ENCODE results near the gene MCM3AP. TPM values are rescaled to one million over a fixed set of nuclear protein-coding genes. Genes with fewer than 3 reads are reported as not detected.

The MCM3AP gene
- total RNA-seq (2012; rRNA removed) = 57.8 and 107 TPM in 2 replicates

- Histone ChIP-seq H3K9me3 (replicated peaks; ENCODE audit: low read length) (no peaks in the 10 kb centered on the region), H3K4me1 (ENCODE audit: control insufficient read depth, insufficient read depth, low read length) (peaks cover 19% of the 10 kb centered on the region), H3K36me3 (ENCODE audit: insufficient read depth, low read length) (peaks cover 24% of the 10 kb centered on the region), H3K9ac (ENCODE audit: low read depth, low read length) (peak within 1 kb of the TSS; percentile 97), H3K27me3 (ENCODE audit: control insufficient read depth, insufficient read depth, low read length) (no peaks in the 10 kb centered on the region), H3K4me3 (ENCODE audit: low read length) (peak within 1 kb of the TSS; percentile 93), H3K4me2 (ENCODE audit: low read length) (peak within 1 kb of the TSS; percentile 84)
Observed at GRCh38 chr21:46285206-46285661, at the start of gene MCM3AP. TSS of gene MCM3AP (minus strand) at chr21:46285611. CDS start at chr21:46285286, 325 bp downstream.

- Histone ChIP-seq H3K9ac (ENCODE audit: low read depth, low read length) (no peak overlapping the region), H3K4me2 (ENCODE audit: low read length) (no peak overlapping the region), H3K4me1 (ENCODE audit: control insufficient read depth, insufficient read depth, low read length) (peaks cover 11% of the 10 kb centered on the region), H3K27me3 (ENCODE audit: control insufficient read depth, insufficient read depth, low read length) (no peaks in the 10 kb centered on the region), H3K4me3 (ENCODE audit: low read length) (no peak overlapping the region), H3K36me3 (ENCODE audit: insufficient read depth, low read length) (peaks cover 48% of the 10 kb centered on the region), H3K9me3 (replicated peaks; ENCODE audit: low read length) (no peaks in the 10 kb centered on the region)
Observed at GRCh38 chr21:46334351-46335140, 49.1 kb upstream of the MCM3AP start.

GRCh38 chr21:46329796-46330195, 44.4 kb upstream of the MCM3AP start:
- Histone ChIP-seq H3K4me3 (ENCODE audit: low read length) (no peak overlapping the region), H3K9ac (ENCODE audit: low read depth, low read length) (no peak overlapping the region), H3K4me2 (ENCODE audit: low read length) (no peak overlapping the region), H3K4me1 (ENCODE audit: control insufficient read depth, insufficient read depth, low read length) (peaks cover 24% of the 10 kb centered on the region), H3K9me3 (replicated peaks; ENCODE audit: low read length) (no peaks in the 10 kb centered on the region), H3K27me3 (ENCODE audit: control insufficient read depth, insufficient read depth, low read length) (no peaks in the 10 kb centered on the region), H3K36me3 (ENCODE audit: insufficient read depth, low read length) (peaks cover 36% of the 10 kb centered on the region)

GRCh38 chr21:46328151-46328550, 42.7 kb upstream of the MCM3AP start:
- Histone ChIP-seq H3K4me2 (ENCODE audit: low read length) (no peak overlapping the region), H3K9ac (ENCODE audit: low read depth, low read length) (no peak overlapping the region), H3K27me3 (ENCODE audit: control insufficient read depth, insufficient read depth, low read length) (no peaks in the 10 kb centered on the region), H3K9me3 (replicated peaks; ENCODE audit: low read length) (no peaks in the 10 kb centered on the region), H3K4me1 (ENCODE audit: control insufficient read depth, insufficient read depth, low read length) (peaks cover 24% of the 10 kb centered on the region), H3K36me3 (ENCODE audit: insufficient read depth, low read length) (peaks cover 31% of the 10 kb centered on the region), H3K4me3 (ENCODE audit: low read length) (no peak overlapping the region)

GRCh38 chr21:46327711-46328110, 42.3 kb upstream of the MCM3AP start:
- H3K9ac ChIP-seq (ENCODE audit: low read depth, low read length) = no peak overlapping the region
- peaks cover 31% of the 10 kb centered on the region for H3K36me3 ChIP-seq (ENCODE audit: insufficient read depth, low read length)
- no peaks in the 10 kb centered on the region for H3K9me3 ChIP-seq (replicated peaks; ENCODE audit: low read length)
- H3K4me2 ChIP-seq (ENCODE audit: low read length) = no peak overlapping the region
- H3K27me3 ChIP-seq (ENCODE audit: control insufficient read depth, insufficient read depth, low read length) = no peaks in the 10 kb centered on the region
- no peak overlapping the region for H3K4me3 ChIP-seq (ENCODE audit: low read length)
- peaks cover 26% of the 10 kb centered on the region for H3K4me1 ChIP-seq (ENCODE audit: control insufficient read depth, insufficient read depth, low read length)

- Histone ChIP-seq H3K4me2 (ENCODE audit: low read length) (peak overlapping the region; percentile 85), H3K9me3 (replicated peaks; ENCODE audit: low read length) (no peaks in the 10 kb centered on the region), H3K9ac (ENCODE audit: low read depth, low read length) (peak overlapping the region; percentile 90), H3K36me3 (ENCODE audit: insufficient read depth, low read length) (peaks cover 26% of the 10 kb centered on the region), H3K27me3 (ENCODE audit: control insufficient read depth, insufficient read depth, low read length) (no peaks in the 10 kb centered on the region), H3K4me1 (ENCODE audit: control insufficient read depth, insufficient read depth, low read length) (peaks cover 32% of the 10 kb centered on the region), H3K4me3 (ENCODE audit: low read length) (no peak overlapping the region)
Observed at GRCh38 chr21:46326110-46326703, 40.8 kb upstream of the MCM3AP start.

- Histone ChIP-seq H3K9me3 (replicated peaks; ENCODE audit: low read length) (no peaks in the 10 kb centered on the region), H3K4me1 (ENCODE audit: control insufficient read depth, insufficient read depth, low read length) (peaks cover 33% of the 10 kb centered on the region), H3K36me3 (ENCODE audit: insufficient read depth, low read length) (peaks cover 20% of the 10 kb centered on the region), H3K9ac (ENCODE audit: low read depth, low read length) (peak overlapping the region; percentile 90), H3K4me3 (ENCODE audit: low read length) (peak overlapping the region; percentile 86), H3K4me2 (ENCODE audit: low read length) (peak overlapping the region; percentile 85), H3K27me3 (ENCODE audit: control insufficient read depth, insufficient read depth, low read length) (no peaks in the 10 kb centered on the region)
Observed at GRCh38 chr21:46325073-46325912, 39.9 kb upstream of the MCM3AP start.

- no peaks in the 10 kb centered on the region for H3K9me3 ChIP-seq (replicated peaks; ENCODE audit: low read length)
- H3K4me3 ChIP-seq (ENCODE audit: low read length) = peak overlapping the region; percentile 99
- peak overlapping the region; percentile 86 for H3K4me2 ChIP-seq (ENCODE audit: low read length)
- H3K27me3 ChIP-seq (ENCODE audit: control insufficient read depth, insufficient read depth, low read length) = no peaks in the 10 kb centered on the region
- peak overlapping the region; percentile 95 for H3K9ac ChIP-seq (ENCODE audit: low read depth, low read length)
- peaks cover 12% of the 10 kb centered on the region for H3K36me3 ChIP-seq (ENCODE audit: insufficient read depth, low read length)
- H3K4me1 ChIP-seq (ENCODE audit: control insufficient read depth, insufficient read depth, low read length) = peaks cover 33% of the 10 kb centered on the region
Observed at GRCh38 chr21:46324390-46325072, 39.1 kb upstream of the MCM3AP start.

GRCh38 chr21:46323710-46324389, 38.4 kb upstream of the MCM3AP start, which contains the start of the genes C21orf58 and PCNT:
TSS of gene C21orf58 (minus strand) at chr21:46323870. CDS start at chr21:46322738, 1,132 bp downstream.
TSS of gene PCNT (plus strand) at chr21:46324156. CDS start at chr21:46324229, 73 bp downstream.
- Histone ChIP-seq H3K36me3 (ENCODE audit: insufficient read depth, low read length) (peaks cover 10% of the 10 kb centered on the region), H3K4me3 (ENCODE audit: low read length) (peak within 1 kb of the TSS; percentile 99), H3K9me3 (replicated peaks; ENCODE audit: low read length) (no peaks in the 10 kb centered on the region), H3K4me1 (ENCODE audit: control insufficient read depth, insufficient read depth, low read length) (peaks cover 33% of the 10 kb centered on the region), H3K4me2 (ENCODE audit: low read length) (peak within 1 kb of the TSS; percentile 98), H3K9ac (ENCODE audit: low read depth, low read length) (peak within 1 kb of the TSS; percentile 95), H3K27me3 (ENCODE audit: control insufficient read depth, insufficient read depth, low read length) (no peaks in the 10 kb centered on the region)

GRCh38 chr21:46323227-46323709, 37.9 kb upstream of the MCM3AP start:
- Histone ChIP-seq H3K4me3 (ENCODE audit: low read length) (peak overlapping the region; percentile 99), H3K4me1 (ENCODE audit: control insufficient read depth, insufficient read depth, low read length) (peaks cover 33% of the 10 kb centered on the region), H3K9ac (ENCODE audit: low read depth, low read length) (peak overlapping the region; percentile 93), H3K27me3 (ENCODE audit: control insufficient read depth, insufficient read depth, low read length) (no peaks in the 10 kb centered on the region), H3K36me3 (ENCODE audit: insufficient read depth, low read length) (peaks cover 8% of the 10 kb centered on the region), H3K9me3 (replicated peaks; ENCODE audit: low read length) (no peaks in the 10 kb centered on the region), H3K4me2 (ENCODE audit: low read length) (peak overlapping the region; percentile 98)

Data from skeletal muscle satellite cell (primary cell).